Measurements from ENCODE around the gene PTPN13. TPM values are rescaled to one million over a fixed set of nuclear protein-coding genes. Genes with fewer than 3 reads are reported as not detected.

PTPN13 gene
- total RNA-seq, 2 donors from 2014 or later = 6.2 to 12.1 TPM

- Histone ChIP-seq H3K9me3 (no peaks in the 10 kb centered on the region), H3K36me3 (no peaks in the 10 kb centered on the region), H3K4me1 (no peaks in the 10 kb centered on the region), H3K27ac (no peak overlapping the region), H3K27me3 (no peaks in the 10 kb centered on the region), H3K4me3 (no peak overlapping the region)
- DNase-seq (ENCODE audit: low spot score) = no peak
- TF ChIP-seq CTCF (IDR thresholded peaks at IDR 0.05) = no peak
Measured at GRCh38 chr4:86857341-86858052, 263.4 kb downstream of the PTPN13 start.

Other genes starting within 250 kb of the PTPN13 start
- gene MAPK10, start 234.3 kb upstream of the PTPN13 start, total RNA-seq = 1 to 10 TPM; 2.6 to 3.1 TPM

All from right atrium auricular region (tissue), 2 donors.